Measurements from ENCODE around the gene COX20. TPM values are rescaled to one million over a fixed set of nuclear protein-coding genes. Genes with fewer than 3 reads are reported as not detected.

Gene COX20
- polyA plus RNA-seq, 1 donor from 2014 or later = 169 TPM

DNA sequence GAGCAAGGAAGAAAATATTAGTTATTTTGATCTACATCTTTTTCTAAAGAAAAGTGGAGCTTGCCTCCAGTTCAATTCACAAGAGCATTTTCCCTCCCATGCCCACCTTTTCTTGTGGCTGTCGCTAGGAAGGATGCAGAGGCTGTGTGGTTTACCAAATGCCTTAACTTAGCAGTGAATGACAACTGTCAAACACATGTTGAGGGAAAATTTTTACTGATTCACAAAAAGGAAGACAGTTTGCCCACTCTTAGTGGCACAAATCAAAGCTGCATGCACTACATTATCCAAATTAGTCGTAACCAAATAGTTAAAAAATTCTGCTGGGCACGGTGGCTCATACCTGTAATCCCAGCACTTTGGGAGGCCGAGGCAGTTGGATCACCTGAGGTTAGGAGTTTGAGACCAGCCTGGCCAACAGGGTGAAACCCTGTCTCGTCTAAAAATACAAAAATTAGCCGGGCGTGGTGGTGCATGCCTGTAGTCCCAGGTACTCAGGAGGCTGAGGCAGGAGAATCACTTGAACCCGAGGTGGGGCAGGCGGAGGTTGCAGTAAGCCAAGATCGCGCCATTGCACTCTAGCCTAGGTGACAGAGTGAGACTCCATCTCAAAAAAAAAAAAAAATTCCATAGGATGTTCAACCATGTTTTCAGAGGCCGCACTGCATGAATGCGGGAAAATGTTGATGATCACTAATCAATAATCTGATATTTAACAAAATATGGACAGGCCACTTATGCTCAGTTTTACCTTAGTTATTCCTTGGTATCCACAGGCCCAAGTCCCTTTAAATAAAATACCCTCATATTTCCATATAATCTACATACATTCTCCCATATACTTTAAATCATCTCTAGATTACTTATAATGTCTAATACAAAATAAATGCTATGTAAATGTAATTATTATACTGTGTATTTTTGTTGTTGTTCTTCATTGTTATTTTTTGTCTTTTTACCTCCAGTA lies 9.0 kb downstream of the COX20 start:
- H3K27me3 ChIP-seq (ENCODE audit: insufficient read depth, low read depth, low read length) = no peaks in the 10 kb centered on the region
- no peak overlapping the region for H3K27ac ChIP-seq (ENCODE audit: low read length)
- H3K79me2 ChIP-seq (replicated peaks; ENCODE audit: insufficient read depth, low read length) = peaks cover 22% of the 10 kb centered on the region
- TF ChIP-seq POLR2AphosphoS5 (IDR thresholded peaks at IDR 0.05) = no peak
- no peak for TF ChIP-seq RAD21 (conservative IDR thresholded peaks at IDR 0.05)
- TF ChIP-seq SMC3 (conservative IDR thresholded peaks at IDR 0.05; ENCODE audit: poor library complexity) = no peak
- TF ChIP-seq EZH2 (IDR thresholded peaks at IDR 0.05; ENCODE audit: borderline replicate concordance, insufficient read depth, low read length, poor library complexity, severe bottlenecking) = no peak
- no peak for TF ChIP-seq REST (IDR thresholded peaks at IDR 0.05; ENCODE audit: borderline replicate concordance)
- no peak for TF ChIP-seq MXI1 (conservative IDR thresholded peaks at IDR 0.05; ENCODE audit: poor library complexity, severe bottlenecking)
- no peak for TF ChIP-seq TAF1 (IDR thresholded peaks at IDR 0.05; ENCODE audit: low read depth)
- TF ChIP-seq CTCF (IDR thresholded peaks at IDR 0.05; ENCODE audit: poor library complexity, severe bottlenecking) = no peak
- no peak for TF ChIP-seq EP300 (conservative IDR thresholded peaks at IDR 0.05; ENCODE audit: poor library complexity, severe bottlenecking)
- H3K4me2 ChIP-seq (ENCODE audit: low read length) = no peak overlapping the region
- peaks cover 23% of the 10 kb centered on the region for H3K36me3 ChIP-seq (ENCODE audit: insufficient read depth, low read length)
- H3K9me3 ChIP-seq (ENCODE audit: low read length) = no peaks in the 10 kb centered on the region
- H3K9ac ChIP-seq (ENCODE audit: low read length) = no peak overlapping the region
- H3K9me2 ChIP-seq (ENCODE audit: insufficient read depth, low read length) = no peaks in the 10 kb centered on the region
- H3F3A ChIP-seq (ENCODE audit: insufficient read depth, low read length, poor library complexity, severe bottlenecking) = peaks cover 2% of the 10 kb centered on the region
- no peaks in the 10 kb centered on the region for H4K20me1 ChIP-seq (ENCODE audit: insufficient read depth)
- no peak overlapping the region for H2AFZ ChIP-seq (ENCODE audit: low read depth, low read length)
- no peak overlapping the region for H3K4me3 ChIP-seq (ENCODE audit: low read length)

GRCh38 chr1:244846653-244847052 lies 11.2 kb downstream of the COX20 start:
- peaks cover 28% of the 10 kb centered on the region for H3K36me3 ChIP-seq (ENCODE audit: insufficient read depth, low read length)
- no peaks in the 10 kb centered on the region for H3K9me2 ChIP-seq (ENCODE audit: insufficient read depth, low read length)
- no peaks in the 10 kb centered on the region for H3K9me3 ChIP-seq (ENCODE audit: low read length)
- no peaks in the 10 kb centered on the region for H3K27me3 ChIP-seq (ENCODE audit: insufficient read depth, low read depth, low read length)
- peaks cover 6% of the 10 kb centered on the region for H3F3A ChIP-seq (ENCODE audit: insufficient read depth, low read length, poor library complexity, severe bottlenecking)
- no peak overlapping the region for H2AFZ ChIP-seq (ENCODE audit: low read depth, low read length)
- no peak for TF ChIP-seq CTCF (IDR thresholded peaks at IDR 0.05; ENCODE audit: poor library complexity, severe bottlenecking)
- H3K4me3 ChIP-seq (ENCODE audit: low read length) = no peak overlapping the region
- no peak overlapping the region for H3K27ac ChIP-seq (ENCODE audit: low read length)
- H3K9ac ChIP-seq (ENCODE audit: low read length) = no peak overlapping the region
- peaks cover 19% of the 10 kb centered on the region for H3K79me2 ChIP-seq (replicated peaks; ENCODE audit: insufficient read depth, low read length)
- no peaks in the 10 kb centered on the region for H4K20me1 ChIP-seq (ENCODE audit: insufficient read depth)
- H3K4me2 ChIP-seq (ENCODE audit: low read length) = no peak overlapping the region
